GM19372 (cell line): ENCODE results near the gene HNMT.
"Not testable (repeated sequence)": the region's sequence is repeated elsewhere in the genome, so short reads cannot be mapped to it uniquely, and the experiment has no call there.

ENCODE experiments used
- ATAC-seq: cut with Tn5 transposase; IDR thresholded peaks from one replicate; pipeline ENCODE4 v1.9.1; 2021; ENCODE audit warnings: mild to moderate bottlenecking, low read depth, moderate library complexity; ENCODE audit not compliant: unreplicated experiment

Gene HNMT

DNA sequence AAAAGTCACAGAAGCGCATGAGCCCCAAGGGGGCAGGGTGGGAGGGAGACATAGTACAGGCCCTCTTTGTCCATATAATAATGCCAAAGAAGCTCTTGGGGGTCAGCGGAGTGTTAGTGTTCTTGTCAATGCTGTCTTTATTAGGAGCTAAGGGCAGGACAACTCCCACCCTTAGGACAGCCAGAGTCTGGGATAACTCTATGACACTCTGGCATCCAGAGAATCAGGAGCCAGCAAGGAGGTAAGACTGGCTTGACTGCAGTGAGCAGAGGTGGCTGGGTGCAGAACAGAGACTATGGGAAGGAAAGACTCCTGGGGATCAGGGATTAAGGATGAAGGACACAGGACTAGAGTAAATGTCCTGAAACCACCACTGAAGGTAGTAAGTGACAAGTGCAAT lies 19.0 kb upstream of the HNMT start:
- ATAC-seq, result no peak

DNA sequence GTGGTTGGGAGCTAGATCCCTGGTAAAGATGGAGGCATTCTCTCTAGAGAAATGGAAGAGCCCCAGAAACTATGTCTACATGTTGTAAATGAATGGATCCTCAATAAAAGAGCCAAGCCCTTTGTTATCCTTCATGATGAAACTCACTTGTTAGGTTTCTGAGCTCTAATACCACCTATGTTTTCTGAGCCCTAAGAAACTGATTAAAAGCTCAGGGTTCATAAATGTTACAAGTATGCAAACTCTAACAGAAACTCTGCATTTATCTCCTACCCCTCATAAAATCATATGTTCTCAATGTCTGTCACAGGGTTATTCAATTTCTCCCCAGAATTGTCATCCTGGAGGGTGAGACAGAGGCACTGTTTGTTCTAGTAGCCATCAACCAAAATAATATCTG lies 18.0 kb upstream of the HNMT start:
- ATAC-seq, result no peak

DNA sequence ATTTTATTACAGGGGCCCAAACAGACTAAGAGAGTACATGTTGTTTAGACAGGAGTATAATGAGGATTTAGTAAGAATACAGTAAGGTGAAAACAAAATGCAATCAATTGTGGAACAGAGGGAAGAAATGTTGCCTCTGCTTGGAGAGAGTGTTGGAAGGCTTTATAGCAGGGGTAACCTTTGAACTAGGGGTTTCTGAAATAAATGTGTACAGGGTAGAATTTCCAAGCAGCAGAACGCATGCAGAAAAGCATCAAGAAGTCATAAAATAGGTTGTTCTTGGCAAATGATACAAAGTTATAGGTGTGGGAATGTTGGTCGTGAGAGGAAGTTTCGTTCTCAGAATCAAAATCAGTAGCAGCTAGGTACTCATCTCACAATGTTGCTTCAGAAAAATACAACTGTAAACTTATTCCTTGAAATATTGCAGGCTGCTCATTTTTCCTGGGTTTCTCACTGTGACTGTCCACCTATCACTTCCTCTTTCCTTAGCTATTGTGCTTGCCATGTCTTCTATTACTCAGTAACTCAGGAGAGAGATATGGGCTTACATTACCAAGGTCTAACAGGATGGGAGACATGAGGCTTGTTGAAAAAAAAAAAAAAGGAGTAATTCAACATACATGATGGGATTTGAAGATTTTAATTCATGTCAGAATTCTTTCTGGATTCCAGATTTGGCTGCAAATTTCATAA lies 17.1 kb upstream of the HNMT start:
- no peak for ATAC-seq

DNA sequence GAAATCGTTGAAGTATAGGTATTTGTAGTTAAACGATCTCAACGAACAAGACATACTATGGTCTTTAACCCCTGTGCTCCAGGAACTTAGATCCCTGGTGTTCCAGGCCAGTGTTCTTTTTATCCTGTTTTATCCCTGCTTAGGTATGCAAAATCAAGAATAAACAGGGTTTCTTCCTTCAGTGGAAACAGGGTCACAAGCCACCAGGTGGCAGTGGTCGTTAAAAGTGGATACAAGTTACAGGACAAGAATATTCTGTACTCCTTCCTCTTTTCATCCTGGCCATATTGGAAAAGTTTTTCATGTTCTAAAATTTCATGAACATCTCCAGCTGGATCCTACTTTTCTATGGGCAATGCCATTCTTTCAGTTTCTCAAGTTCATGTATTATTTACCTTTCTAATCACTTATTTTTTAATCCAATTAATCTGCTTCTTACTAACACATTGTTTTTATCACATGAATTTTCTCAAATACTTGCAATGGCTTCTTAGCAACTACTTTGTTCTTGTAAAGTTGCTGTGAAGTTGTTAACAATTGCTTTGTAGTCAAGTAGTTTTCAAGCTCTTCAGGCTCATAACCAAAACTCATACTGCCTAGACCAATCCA lies 16.4 kb upstream of the HNMT start:
- no peak for ATAC-seq

DNA sequence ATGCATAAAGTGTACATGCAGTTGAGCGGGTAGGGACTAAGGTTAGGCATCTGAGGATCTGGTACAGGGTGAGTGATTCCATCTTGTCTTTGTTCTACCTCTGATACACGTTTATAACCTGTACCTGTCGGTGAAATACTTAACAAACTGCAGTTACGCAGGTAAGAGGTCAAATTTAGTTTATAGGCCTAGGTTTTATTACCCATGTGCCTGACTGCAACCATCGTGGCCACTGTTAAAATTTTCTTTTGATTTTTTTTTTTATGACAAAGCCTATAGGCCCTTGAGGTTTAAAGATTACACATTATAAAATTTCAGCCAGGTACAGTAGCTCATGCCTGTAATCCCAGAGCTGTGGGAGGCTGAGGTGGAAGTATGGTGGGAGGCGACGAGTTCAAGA lies 15.4 kb upstream of the HNMT start:
- no peak for ATAC-seq

DNA sequence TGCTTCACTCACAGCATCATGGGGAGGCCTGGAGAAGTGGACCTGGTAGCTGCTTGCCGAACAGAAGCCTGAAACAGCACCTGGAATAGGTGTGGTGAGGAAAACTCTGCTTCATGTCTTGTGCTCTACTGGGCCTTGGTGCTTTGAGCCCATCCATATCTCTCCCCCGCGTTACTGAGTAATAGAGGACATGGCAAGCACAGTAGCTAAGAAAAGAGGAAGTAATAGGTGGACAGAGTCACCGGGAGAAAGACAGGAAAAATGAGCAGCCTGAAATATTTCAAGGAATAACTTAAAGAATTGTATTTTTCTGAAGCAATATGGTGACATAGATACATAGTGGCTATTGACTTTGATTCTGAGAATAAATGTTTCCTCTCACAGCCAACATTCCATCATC lies 14.0 kb upstream of the HNMT start:
- ATAC-seq, result no peak

DNA sequence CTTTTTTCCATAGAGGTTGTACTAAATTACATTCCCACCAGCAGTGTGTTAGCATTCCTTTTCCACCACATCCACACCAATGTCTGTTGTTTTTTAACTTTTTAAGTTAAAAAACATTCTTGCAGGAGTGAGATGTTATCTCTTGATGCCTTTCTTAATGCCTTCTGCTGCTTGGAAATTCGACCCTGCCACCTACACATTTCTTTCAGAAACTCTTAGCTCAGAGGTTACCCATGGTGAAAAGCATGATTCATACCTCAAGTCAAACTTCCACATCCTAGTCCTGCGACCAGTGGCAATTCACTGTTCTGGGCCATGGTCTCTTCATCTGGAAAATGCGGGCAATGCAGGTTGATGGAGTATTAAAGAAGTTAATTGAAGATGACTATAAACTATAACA lies 12.7 kb upstream of the HNMT start:
- ATAC-seq, result no peak

DNA sequence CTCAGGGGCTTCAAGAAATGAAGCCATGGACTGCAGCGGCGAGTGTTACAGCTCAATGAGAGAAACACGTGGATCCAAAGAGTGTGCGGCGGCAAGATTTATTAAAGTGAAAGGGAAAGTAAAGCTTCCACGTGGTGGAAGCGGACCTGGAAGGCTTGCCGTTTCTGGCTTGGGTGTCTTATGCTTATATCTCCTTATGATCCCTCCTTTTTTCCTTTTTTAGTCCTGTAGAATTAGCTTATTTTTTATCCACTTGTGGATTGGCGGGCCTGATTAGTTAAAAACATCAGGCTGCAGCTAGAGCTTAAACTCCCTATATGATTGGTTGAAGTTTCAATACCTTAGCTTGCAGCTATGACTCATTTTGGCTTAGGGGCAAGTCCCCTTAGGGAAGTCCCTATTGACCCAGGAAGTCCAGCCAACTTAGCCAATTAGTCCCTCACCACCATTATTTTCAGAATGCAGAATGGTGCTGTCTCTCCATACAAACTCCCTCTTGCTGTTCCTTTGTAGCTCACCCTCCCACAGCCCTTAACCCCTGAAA lies 11.6 kb upstream of the HNMT start:
- ATAC-seq, result no peak

DNA sequence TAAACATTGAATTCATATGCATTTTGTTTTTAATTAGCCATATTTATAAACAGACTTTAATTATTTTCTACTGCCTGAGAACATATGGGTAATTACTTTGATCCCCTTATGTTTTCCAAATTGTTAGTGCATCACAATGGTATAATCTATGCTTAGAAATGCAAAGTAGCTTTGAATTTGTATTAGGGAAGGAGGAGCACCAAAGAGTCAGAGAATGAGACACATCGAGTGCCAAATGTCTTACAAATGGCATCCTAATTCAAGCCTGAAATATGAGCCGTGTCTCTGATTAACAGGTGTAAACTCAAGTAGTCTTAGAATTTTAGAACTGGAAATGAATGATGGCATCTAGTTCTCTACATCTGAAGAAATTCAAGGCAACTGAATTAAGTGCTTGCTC lies 8.7 kb upstream of the HNMT start:
- ATAC-seq, result no peak

DNA sequence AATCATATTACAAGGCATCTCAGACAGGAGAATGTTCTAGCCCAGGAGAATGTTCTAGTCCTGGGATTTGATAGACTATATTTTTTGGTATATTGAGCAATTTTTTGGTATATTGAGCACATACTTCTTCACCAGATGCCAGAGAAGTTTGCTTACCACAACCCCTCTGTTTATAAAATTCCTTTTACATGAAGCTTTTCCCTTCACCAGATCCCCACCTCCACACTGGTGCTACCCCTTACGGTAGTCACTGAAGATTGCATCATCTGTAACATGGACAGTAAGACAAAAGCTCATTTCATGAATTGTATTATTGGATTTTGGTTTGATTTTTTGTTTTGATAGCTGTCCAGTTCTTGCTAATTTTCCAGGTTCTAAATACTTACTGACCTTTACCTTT lies 7.2 kb upstream of the HNMT start:
- ATAC-seq, result no peak

DNA sequence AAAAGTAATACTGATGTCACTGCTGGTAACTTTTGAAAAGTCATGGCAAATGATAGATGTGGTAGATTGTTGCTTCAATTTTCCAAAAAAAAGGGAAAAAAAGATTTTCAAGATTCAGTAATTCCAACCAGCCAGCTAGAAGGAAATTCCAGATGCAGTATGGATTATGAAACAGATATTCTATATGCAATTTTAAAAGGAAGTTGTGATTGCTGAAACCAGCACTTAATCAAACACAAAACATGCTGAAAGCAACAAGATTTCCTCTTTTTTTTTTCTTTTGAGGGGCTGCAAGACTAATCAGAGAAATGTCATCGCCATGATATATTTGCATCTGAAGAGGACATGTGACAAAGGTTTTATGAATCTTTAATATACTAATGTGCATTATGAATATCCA lies 5.1 kb upstream of the HNMT start:
- ATAC-seq, result no peak

DNA sequence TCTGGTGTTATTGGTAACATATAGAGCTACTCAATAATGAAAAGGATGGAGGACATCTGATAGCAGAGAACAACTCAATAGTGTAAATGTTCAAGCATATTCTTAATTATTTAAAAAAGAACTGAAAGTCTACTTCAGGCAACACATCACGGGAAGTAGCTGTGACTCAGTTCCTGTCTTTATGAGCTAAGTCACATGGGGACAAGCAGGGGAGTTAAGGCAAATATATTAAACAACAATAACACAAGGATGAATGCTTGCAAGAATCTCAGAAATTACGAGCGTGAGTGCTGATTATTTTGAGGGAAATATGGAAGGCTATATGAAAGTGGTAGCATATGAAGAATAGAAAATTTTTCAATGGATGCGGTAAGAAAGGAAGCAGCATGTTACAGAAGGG lies 4.0 kb upstream of the HNMT start:
- no peak for ATAC-seq

DNA sequence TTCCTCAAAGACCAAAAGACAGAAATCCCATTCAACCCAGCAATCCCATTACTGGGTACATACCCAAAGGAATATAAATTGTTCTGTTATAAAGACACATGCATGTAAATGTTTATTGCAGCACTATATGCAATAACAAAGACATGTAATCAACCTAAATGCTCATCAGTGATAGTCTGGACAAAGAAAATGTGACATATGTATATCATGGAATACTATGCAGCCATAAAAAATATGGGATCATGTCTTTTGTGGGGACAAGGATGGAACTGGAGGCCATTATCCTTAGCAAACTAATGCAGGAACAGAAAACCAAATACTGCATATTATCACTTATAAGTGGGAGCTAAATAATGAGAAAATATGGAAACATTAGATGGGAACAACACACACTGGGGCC lies 2.7 kb upstream of the HNMT start:
- no peak for ATAC-seq

DNA sequence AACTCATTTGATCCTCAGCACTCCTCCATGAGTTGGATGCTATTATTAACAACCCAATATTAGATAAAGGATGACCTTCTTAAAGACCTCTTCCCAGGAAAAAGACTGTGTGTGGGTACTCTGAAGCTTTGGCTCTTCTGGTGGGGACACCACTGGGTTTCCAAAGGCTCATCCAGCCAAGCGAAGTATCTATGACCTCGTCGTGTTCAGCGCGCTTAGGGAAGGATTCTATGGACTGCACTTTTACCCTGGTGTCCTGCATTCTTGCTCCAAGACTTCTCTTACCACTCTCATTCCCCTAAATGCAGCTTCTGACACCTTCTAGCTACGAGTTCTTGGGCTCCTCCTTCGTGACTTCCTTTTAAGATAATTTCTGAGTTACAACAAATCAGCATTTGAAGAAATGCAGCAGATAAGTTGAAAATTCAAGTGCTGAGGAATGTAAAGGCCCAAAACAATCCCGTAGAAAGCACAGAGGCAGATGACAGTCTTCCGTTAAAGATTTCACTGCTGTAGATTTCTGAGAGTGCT lies 673 bp upstream of the HNMT start:
- no peak for ATAC-seq

DNA sequence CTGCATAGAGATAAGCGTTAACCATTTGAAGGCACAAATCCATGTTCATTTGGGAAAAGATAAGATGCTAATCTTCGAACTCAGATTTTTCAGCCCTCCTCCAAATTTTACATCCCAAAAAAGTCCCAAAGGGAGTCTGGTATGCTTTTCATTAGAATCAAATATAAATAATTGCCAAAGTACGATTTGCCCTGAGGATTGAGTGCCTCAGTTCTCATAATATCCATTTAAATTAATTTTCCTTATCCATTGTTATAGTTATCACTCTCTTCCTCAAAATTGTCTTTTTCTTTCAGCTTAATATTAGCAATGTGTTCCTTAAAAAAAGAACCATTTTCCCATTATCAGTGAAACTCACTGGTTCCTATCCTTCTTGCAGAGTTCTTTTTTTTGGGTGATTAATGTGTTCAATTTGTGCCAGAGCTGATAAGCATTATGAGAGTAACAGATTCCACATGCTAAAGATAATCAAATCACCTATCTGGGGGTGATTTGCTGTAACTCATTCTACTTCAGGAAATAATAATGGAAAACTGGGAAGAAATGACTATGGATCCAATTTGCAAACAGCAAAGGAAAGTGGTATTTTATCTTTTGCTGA lies 686 bp downstream of the HNMT start:
- no peak for ATAC-seq

DNA sequence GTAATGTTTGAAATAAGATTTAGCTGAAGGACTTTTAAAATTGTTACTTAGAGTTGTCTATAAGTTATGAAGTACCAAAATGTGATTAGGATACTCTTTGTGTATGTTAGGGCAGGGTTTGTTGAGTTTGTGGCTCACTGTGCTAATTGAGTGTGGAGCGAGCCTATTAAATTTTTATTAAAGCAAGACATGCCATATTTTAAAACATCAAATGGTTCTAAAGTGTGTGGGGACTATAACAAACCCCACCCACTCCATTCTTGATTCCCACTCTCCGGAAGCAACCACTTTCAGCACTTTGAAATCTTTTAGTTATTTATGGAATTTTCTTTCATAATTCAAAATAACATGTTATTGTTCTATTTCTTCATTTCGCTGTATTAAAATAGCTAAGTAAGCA lies 1.8 kb downstream of the HNMT start:
- ATAC-seq, result no peak

DNA sequence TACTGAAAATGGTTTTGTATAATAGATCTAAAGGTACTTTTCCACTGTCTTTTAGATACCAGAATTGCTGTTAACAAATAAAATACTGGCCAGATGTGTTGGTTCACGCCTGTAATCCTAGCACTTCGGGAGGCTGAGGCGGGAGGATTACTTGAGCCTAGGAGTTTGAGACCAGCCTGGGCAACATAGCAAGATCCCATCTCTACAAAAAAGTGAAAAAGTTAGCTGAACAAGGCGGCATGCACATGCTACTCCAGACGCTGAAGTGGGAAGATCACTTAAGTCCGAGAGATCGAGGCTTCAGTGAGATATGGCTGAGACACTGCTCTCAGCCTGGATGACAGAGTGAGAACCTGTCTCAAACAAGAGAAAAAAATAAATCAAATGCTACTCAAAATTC lies 2.8 kb downstream of the HNMT start:
- no peak for ATAC-seq

DNA sequence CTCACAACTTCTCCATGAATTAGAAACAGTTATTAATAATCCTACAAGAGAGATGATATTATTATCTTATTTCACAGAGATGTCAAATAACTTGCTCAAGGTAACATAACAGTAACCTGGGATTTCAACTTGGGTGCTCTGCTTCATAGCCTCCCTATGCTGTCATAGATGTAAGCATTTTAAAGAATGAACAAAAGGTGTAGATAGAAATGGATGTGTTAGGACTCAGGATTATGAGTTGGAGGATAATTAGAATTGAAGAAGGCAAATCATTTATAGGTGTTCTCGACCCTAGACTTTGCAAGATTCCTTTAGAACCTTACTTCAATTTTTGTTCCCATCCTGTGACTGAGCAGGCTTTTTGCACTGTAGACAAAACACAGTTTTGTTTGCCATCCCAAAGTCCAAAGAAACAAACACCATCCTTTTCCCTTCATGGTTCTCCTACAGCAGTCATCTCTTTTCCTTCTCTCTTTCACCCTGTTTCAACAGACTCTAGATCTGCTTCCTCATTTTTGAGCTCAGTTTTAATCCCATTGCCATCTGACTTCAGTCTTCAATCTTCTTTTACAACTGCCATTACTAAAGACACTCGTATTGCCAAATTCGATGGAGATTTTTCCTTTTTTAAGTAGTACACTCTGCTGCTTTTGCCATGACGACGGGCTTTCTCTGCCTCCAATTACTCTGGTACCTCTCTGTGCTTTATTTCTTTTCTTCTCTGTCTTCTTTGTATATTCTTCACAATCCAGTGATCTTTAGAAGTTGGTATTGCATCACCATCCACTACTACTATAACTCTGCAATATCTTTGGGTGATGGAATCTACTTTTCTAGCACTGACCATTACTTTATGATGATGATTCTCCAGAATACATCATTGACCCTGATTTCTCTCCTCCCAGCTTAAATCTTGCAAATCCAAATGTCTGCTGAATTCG lies 4.5 kb downstream of the HNMT start:
- no peak for ATAC-seq

DNA sequence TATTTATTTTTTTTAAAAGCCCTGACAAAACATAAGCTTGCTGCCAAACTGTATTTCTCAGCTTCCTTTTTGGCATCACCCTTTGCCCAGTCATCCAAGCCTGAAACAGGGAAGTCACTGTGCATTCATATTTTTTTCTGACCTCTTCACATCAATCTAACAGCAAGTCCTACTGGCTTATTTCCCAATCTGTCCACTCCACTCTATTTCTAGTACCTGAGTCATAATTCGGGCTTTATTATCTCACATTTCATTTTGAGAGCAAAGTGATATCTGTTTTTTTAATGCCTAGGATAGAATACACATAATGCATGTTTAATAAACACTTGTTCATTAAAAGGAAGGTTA lies 5.1 kb downstream of the HNMT start:
- ATAC-seq, result no peak

DNA sequence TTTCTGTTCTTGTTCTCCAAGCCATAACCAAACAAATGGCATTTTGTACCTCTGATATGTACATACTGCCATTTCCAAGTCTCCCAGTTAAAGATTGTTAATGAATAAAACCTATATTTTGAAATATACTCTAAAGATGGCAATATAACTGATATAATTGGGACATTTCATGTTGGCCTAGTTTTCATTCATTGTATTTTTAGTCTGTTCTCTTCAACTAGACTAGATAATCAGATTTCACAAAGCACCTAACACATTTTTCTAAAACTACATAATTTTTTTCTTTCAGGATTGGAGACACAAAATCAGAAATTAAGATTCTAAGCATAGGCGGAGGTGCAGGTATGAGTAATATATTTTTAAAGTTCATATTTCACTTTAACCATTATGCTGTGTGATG lies 5.6 kb downstream of the HNMT start:
- ATAC-seq, result no peak

DNA sequence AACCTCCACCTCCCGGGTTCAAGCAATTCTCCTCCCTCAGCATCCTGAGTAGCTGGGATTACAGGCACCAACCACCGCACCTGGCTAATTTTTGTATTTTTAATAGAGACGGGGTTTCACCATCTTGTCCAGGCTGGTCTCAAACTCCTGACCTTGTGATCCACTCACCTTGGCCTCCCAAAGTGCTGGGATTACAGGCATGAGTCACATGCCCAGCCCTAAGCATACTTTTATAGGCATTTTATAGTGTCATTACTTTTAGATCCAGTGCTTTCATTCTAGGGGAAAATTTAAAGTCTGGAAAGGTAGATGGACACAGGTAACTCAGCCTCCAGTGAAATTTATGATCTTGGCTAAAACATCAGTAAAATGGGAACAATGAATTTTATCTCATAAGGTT lies 7.0 kb downstream of the HNMT start:
- not testable (repeated sequence) for ATAC-seq
